ENCODE results near the gene ACTN4.
"Not testable (repeated sequence)": the region's sequence is repeated elsewhere in the genome, so short reads cannot be mapped to it uniquely, and the experiment has no call there.

The ACTN4 gene

DNA sequence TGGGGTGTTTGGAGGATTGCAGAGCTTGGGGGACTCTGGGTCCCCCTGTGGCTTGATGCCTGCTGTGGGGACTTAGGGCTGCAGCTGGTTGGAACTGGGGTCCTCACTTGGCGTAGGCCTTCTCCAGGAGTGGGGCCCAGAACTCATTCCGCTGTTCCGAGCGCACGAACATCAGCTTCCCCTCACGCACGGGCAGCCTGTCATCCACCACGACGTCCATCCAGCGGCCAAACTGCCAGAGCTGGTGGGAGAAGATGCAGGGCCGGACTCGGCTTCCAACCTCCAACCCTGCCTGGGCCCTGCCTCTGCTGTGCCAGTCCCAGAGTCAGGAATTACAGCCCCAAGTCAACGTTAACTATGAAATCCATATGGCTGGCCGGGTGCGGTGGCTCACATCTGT, 94.2 kb downstream of the ACTN4 start:
- no peak for DNase-seq

- no peak for DNase-seq
These were observed 94.8 kb downstream of the ACTN4 start for GRCh38 chr19:38742296-38742695.

DNA sequence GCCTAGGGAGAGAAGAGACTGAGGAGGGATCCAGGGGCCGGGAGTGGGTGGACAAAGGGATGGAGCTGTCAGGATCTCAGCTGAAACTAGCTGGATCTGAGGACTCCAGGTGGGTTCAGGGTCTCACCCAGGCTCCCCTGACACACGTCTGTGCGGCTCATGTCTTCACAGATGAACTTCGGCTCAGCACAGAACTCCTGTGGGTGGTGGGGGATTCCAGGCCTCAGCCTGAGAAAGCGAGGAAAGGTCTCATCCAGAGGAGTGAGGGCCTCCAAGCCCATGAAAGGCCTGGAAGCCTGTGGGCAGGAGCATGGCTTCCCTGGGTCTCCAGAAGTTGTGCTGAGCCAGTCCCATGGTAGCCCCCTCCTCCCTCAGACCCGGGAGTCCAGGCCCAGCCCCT, 95.5 kb downstream of the ACTN4 start:
- no peak for DNase-seq

GRCh38 chr19:38743394-38744297, 96.2 kb downstream of the ACTN4 start:
- no peak for DNase-seq

- no peak for DNase-seq
These were observed 96.8 kb downstream of the ACTN4 start, which contains the start of gene CAPN12 for GRCh38 chr19:38744298-38744681. Gene CAPN12 (minus strand): TSS chr19:38744474. CDS start chr19:38744165, 309 bp downstream.

DNA sequence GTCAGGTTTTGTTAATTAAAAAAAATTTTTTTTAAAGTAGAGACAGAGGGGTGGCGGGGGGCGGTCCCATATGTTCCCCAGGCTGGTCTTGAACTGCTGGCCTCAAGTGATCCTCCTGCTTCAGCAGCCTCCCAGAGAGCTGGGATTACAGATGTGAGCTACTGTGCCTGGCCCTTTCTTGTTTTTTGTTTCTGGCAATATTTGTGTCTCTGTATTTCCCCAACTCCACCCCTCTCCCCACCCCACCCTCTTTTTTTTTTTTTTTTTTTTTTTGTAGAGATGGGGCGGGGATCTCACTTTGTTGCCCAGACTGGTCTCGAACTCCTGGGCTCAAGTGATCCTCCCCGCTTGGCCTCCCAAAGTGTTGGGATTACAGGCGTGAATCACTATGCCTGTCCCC, 97.4 kb downstream of the ACTN4 start:
- DNase-seq = no peak

- DNase-seq = no peak
These were observed 97.9 kb downstream of the ACTN4 start for GRCh38 chr19:38745316-38745715.

- DNase-seq = not testable (repeated sequence)
These were observed 106.3 kb downstream of the ACTN4 start for GRCh38 chr19:38753783-38754182.

GRCh38 chr19:38754196-38754595, 106.7 kb downstream of the ACTN4 start:
- DNase-seq = not testable (repeated sequence)

DNA sequence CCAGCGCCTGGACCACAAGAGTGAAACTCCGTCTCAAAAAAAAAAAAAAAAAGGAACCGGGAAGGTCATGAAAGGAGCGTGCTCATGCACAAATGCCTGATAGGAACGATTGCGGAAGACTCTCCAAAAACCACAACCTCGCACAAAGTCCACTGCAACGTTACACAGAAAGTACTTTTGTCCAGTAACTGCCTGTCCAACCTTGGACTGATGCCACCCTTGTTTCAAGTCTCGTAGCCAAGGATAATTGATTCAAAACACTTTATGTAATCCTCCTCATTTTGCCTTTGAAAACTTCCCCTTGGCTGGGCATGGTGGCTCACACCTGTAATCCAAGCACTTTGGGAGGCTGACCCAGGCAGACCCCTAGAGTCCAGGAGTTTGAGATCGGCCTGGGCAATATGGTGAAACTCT, 112.1 kb downstream of the ACTN4 start:
- no peak for DNase-seq

DNA sequence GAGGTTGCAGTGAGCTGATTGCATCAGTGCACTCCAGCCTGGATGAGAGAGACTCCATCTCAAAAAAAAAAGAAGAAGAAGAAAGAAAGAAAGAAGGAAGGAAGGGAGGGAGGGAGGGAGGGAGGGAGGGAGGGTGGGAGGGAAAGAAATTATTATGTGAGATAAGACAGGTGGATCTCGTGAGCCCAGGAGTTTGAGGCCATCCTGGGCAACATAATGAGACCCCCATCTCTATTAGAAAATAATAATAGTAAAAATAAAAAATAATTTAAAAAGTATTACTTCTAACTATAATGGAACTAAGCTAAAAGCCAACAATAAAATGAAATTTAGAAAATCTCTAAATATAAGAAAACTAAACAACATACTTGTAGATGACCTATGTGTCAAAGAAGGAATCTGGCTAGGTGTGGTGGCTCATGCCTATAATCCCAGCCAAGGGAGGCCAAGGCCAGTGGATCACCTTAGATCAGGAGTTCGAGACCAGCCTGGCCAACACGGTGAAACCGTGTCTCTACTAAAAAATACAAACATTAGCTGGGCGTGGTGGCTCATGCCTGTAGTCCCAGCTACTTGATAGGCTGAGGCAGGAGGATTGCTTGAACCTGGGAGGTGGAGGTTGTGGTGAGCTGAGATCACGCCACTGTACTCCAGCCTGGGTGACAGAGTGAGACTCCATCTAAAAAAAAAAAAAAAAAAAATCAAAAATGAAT, 113.5 kb downstream of the ACTN4 start:
- not testable (repeated sequence) for DNase-seq

DNA sequence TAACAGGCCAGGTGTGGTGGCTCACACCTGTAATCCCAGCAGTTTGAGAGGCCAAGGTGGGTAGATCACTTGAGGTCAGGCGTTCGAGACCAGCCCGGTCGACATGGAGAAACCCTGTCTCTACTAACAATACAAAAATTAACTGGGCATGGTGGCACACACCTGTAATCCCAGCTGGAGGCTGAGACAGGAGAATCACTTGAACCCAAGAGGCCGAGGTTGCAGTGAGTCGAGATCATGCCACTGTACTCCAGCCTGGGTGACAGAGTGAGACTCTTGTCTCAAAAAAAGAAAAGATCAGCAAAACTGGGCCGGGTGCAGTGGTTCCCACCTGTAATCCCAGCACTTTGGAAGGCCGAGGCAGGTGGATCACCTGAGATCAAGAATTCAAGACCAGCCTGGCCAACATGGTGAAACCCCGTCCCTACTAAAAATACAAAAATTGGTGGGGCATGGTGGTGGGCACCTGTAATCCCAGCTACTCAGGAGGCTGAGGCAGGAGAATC, 114.5 kb downstream of the ACTN4 start:
- DNase-seq = not testable (repeated sequence)

GRCh38 chr19:38763795-38764220, 116.4 kb downstream of the ACTN4 start:
- no peak for DNase-seq

DNA sequence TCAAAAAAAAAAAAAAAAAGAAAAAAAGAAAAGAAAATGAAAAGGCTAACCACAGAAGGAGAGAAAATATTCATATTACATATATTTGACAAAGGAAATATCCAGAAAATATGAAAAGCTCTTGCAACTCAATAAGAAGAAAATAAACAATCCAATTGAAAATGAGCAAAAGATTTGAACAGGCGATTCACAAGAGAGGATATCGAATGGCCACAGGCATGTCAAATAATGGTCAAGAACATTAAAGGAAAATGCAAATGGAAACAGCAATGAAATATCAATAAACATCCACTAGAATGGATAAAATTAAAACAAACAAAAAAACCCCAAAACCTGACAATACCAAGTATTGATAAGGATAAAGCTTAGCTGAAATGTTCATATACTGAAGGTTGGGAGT, 117.8 kb downstream of the ACTN4 start:
- DNase-seq = no peak

DNA sequence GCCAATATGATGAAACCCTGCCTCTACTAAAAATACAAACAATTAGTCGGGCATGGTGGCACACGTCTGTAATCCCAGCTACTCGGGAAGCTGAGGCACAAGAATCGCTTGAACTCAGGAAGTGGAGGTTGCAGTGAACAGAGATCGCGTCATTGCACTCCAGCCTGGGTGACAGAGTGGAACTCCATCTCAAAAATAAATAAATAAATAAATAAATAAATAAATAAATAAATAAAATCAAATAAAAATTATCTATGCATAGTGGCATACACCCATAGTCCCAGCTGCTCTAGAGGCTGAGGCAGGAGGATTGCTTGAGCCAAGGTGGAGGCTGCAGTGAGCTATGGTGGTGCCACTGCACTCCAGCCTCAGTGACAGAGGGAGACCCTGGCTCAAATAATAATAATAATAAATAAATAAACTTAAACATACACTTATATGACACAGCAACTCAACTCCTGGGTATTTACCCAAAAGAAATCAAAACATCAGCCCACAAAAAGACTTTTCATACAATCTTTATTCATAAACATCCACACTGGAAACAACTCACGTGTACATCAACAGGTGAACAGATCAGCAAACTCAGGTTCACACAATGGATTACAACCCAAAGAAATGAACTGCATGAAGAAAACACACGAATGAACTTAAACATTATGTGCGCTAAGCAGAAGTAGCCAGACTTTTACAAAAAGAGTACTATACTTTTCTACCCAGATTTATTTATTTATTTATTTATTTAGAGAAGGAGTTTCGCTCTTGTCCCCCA, 119.0 kb downstream of the ACTN4 start:
- DNase-seq = no peak

DNA sequence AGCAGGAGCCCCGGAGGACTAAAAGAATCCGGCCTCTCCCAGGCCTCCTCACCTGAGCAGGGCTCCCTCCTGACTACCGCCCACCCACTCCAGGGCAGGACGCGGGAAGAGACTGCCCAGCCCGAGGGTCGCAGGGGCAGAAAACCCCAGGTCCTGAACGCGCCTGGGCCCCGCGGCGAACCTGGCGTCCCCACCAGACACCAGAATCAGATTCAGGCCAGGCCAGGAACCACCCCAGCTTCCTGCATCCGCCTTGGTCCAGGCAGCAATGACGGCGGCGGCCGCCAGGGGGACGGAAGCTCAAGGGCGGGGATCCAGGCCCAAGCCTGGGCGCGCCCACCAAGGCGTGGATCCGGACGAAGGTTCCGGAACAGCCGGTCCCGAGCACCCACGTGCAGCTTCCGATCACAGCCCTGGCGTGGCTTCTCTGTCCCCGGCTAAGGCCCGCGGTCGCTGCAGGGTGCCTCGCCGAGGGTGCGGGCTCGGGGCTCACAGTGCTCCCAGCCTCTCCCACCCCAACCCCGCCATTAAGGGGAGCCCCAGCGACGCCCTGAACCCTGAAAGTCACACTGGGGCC, 122.3 kb downstream of the ACTN4 start:
- no peak for DNase-seq

- not testable (repeated sequence) for DNase-seq
These were observed 122.9 kb downstream of the ACTN4 start for GRCh38 chr19:38770228-38770948.

DNA sequence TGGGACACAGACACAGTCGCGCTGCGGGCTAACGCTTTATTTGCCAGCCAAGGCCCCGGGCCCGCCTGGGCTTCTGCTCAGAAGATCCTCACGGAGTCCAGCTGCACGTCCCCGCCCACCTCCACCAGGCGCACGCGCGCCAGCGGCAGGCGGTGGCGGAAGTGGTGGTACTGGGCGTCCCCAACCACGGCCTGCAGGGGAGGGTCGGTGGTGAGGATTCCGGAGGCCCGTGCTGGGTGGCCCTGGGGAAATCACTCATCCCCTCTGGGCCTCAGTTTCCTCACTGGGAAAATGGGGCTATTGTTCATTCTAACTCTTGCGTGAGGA, 123.5 kb downstream of the ACTN4 start:
- DNase-seq = not testable (repeated sequence)

DNA sequence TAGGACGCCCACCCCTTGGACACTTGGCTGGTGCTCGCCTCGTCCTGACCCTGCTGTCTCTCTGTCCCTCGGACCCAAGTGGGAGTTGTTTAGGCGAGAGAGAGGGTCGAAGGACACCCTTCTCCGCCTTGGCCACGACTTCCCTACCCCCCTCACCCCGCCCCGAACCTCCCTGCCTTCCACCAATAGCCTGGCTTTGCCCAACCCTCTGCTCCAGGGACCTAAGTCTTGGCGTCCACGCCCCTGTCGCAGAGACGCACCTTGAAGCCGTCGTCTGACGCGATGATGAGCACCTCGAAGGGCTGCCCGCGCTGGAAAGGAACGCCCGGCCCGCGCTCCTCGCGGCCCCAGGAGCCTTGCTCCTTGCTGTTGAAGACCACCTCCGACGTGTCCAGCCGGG, 124.1 kb downstream of the ACTN4 start:
- DNase-seq = not testable (repeated sequence)

GRCh38 chr19:38773469-38774177, 126.2 kb downstream of the ACTN4 start, which contains the start of gene LGALS7:
Gene LGALS7 (minus strand): TSS chr19:38773517. CDS start chr19:38773492, 25 bp downstream.
- DNase-seq = no peak
